ENCODE data around the gene METTL4. TPM values are rescaled to one million over a fixed set of nuclear protein-coding genes. Genes with fewer than 3 reads are reported as not detected.

Gene METTL4
- total RNA-seq, 1 donor from 2014 or later = 9.0 TPM

DNA sequence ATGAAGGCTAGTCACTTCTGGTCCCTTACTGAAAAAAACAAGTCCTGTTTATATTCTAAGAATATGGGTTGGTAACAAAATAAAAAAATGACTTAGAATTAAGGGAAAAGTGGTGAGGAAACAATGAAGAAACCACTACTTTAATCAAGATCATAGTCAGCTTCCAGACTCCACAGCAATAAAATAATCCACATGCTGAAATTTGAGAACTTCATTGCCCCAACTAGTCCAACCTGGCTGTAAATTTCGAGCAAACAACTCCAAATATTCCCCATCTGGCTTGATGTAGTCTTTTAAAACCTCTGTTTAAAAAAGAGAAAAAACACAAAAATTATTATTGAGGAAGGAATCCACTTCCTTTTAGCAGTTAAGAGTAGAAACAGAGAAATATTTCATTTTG lies 32.5 kb downstream of the METTL4 start:
- Histone ChIP-seq H3K9ac (ENCODE audit: low read length) (no peak overlapping the region), H2AFZ (ENCODE audit: low read depth, low read length) (no peak overlapping the region), H3K4me3 (ENCODE audit: insufficient read depth, low read depth, low read length) (no peak overlapping the region), H3K9me3 (ENCODE audit: insufficient read depth, low read depth, low read length) (no peaks in the 10 kb centered on the region), H4K20me1 (ENCODE audit: insufficient read depth, low read length) (no peaks in the 10 kb centered on the region), H3K79me2 (ENCODE audit: insufficient read depth, low read length) (no peaks in the 10 kb centered on the region), H3K4me1 (ENCODE audit: insufficient read depth, low read length) (peaks cover 7% of the 10 kb centered on the region), H3K36me3 (ENCODE audit: insufficient read depth, low read length) (no peaks in the 10 kb centered on the region), H3K27me3 (ENCODE audit: insufficient read depth, low read length) (no peaks in the 10 kb centered on the region), H3K4me2 (ENCODE audit: low read length) (no peak overlapping the region), H3K27ac (ENCODE audit: low read depth, low read length) (no peak overlapping the region)
- H3K36me3 Mint-ChIP-seq (ENCODE audit: low read depth, unreplicated experiment) = peaks cover 8% of the 10 kb centered on the region
- no peak overlapping the region for H3K27ac Mint-ChIP-seq (ENCODE audit: unreplicated experiment)
- H3K4me3 Mint-ChIP-seq (ENCODE audit: unreplicated experiment) = no peak overlapping the region
- FAIRE-seq = no peak
- H3K27me3 Mint-ChIP-seq (ENCODE audit: low read depth, unreplicated experiment) = no peaks in the 10 kb centered on the region
- TF ChIP-seq, protein P1, sequence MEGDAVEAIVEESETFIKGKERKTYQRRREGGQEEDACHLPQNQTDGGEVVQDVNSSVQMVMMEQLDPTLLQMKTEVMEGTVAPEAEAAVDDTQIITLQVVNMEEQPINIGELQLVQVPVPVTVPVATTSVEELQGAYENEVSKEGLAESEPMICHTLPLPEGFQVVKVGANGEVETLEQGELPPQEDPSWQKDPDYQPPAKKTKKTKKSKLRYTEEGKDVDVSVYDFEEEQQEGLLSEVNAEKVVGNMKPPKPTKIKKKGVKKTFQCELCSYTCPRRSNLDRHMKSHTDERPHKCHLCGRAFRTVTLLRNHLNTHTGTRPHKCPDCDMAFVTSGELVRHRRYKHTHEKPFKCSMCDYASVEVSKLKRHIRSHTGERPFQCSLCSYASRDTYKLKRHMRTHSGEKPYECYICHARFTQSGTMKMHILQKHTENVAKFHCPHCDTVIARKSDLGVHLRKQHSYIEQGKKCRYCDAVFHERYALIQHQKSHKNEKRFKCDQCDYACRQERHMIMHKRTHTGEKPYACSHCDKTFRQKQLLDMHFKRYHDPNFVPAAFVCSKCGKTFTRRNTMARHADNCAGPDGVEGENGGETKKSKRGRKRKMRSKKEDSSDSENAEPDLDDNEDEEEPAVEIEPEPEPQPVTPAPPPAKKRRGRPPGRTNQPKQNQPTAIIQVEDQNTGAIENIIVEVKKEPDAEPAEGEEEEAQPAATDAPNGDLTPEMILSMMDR (IDR thresholded peaks at IDR 0.05; ENCODE audit: insufficient read depth, low read depth, low read length) = no peak
- TF ChIP-seq EZH2 (IDR thresholded peaks at IDR 0.05; ENCODE audit: insufficient read depth, low read length) = no peak
- H3K9me3 Mint-ChIP-seq (ENCODE audit: unreplicated experiment) = no peaks in the 10 kb centered on the region
- H3K4me1 Mint-ChIP-seq (ENCODE audit: low read depth, unreplicated experiment) = peaks cover 15% of the 10 kb centered on the region
- DNase-seq (ENCODE audit: low read depth) = peak; percentile 23

DNA sequence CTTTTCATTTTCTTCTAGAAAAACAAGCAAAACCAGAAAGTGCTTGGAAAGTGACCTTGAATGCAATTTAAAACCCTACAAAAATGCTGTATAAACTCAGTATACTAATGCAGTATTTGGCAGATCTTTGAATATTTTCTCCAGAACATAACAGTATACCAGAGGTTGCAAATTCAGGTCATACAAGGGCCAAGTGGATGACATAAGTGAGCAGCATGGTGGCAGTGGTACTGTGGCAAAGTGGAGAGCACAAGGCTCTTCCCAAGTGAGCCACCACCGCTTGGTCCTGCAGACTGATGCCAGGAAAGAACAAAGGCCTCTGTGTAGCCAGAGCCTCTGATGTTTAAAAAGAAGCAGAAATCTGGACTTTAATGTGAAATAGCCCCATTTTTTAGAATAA lies 33.1 kb downstream of the METTL4 start:
- no peak overlapping the region for H3K27ac Mint-ChIP-seq (ENCODE audit: unreplicated experiment)
- H3K79me2 ChIP-seq (ENCODE audit: insufficient read depth, low read length) = no peaks in the 10 kb centered on the region
- no peak overlapping the region for H3K4me3 Mint-ChIP-seq (ENCODE audit: unreplicated experiment)
- no peak overlapping the region for H2AFZ ChIP-seq (ENCODE audit: low read depth, low read length)
- H3K4me1 ChIP-seq (ENCODE audit: insufficient read depth, low read length) = peaks cover 7% of the 10 kb centered on the region
- no peak overlapping the region for H3K4me2 ChIP-seq (ENCODE audit: low read length)
- TF ChIP-seq, protein P1 (IDR thresholded peaks at IDR 0.05; ENCODE audit: insufficient read depth, low read depth, low read length) = no peak
- TF ChIP-seq EZH2 (IDR thresholded peaks at IDR 0.05; ENCODE audit: insufficient read depth, low read length) = no peak
- H4K20me1 ChIP-seq (ENCODE audit: insufficient read depth, low read length) = no peaks in the 10 kb centered on the region
- H3K4me1 Mint-ChIP-seq (ENCODE audit: low read depth, unreplicated experiment) = peaks cover 15% of the 10 kb centered on the region
- H3K36me3 Mint-ChIP-seq (ENCODE audit: low read depth, unreplicated experiment) = peaks cover 8% of the 10 kb centered on the region
- H3K9me3 ChIP-seq (ENCODE audit: insufficient read depth, low read depth, low read length) = no peaks in the 10 kb centered on the region
- no peaks in the 10 kb centered on the region for H3K36me3 ChIP-seq (ENCODE audit: insufficient read depth, low read length)
- no peaks in the 10 kb centered on the region for H3K9me3 Mint-ChIP-seq (ENCODE audit: unreplicated experiment)
- no peak overlapping the region for H3K4me3 ChIP-seq (ENCODE audit: insufficient read depth, low read depth, low read length)
- H3K9ac ChIP-seq (ENCODE audit: low read length) = no peak overlapping the region
- no peaks in the 10 kb centered on the region for H3K27me3 Mint-ChIP-seq (ENCODE audit: low read depth, unreplicated experiment)
- H3K27ac ChIP-seq (ENCODE audit: low read depth, low read length) = no peak overlapping the region
- DNase-seq (ENCODE audit: low read depth) = no peak
- no peaks in the 10 kb centered on the region for H3K27me3 ChIP-seq (ENCODE audit: insufficient read depth, low read length)
- no peak for FAIRE-seq

DNA sequence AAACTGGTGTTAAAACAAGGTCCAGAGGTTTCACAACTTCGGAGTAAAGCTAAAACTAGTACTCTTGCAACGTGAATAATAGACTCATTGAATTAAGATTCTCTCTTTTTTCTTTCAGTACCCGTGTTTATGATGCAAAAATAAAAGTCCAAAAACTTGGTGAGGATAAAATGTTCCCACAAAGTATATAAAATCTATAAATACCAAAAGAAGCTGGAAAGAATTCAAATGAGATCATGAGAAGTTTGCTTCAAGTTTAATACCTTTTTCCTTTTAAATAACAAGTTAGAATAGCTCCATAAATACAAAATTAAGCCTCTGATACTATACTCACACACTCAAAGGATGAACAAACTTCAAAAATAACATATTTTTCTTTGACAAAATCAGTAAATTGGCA lies 34.0 kb downstream of the METTL4 start:
- Histone ChIP-seq H3K27ac (ENCODE audit: low read depth, low read length) (peak overlapping the region; percentile 69), H3K9me3 (ENCODE audit: insufficient read depth, low read depth, low read length) (no peaks in the 10 kb centered on the region), H3K4me2 (ENCODE audit: low read length) (no peak overlapping the region), H2AFZ (ENCODE audit: low read depth, low read length) (no peak overlapping the region), H4K20me1 (ENCODE audit: insufficient read depth, low read length) (no peaks in the 10 kb centered on the region), H3K27me3 (ENCODE audit: insufficient read depth, low read length) (no peaks in the 10 kb centered on the region), H3K79me2 (ENCODE audit: insufficient read depth, low read length) (no peaks in the 10 kb centered on the region), H3K4me1 (ENCODE audit: insufficient read depth, low read length) (peaks cover 7% of the 10 kb centered on the region), H3K36me3 (ENCODE audit: insufficient read depth, low read length) (no peaks in the 10 kb centered on the region), H3K9ac (ENCODE audit: low read length) (no peak overlapping the region), H3K4me3 (ENCODE audit: insufficient read depth, low read depth, low read length) (no peak overlapping the region)
- Mint-ChIP-seq H3K4me1 (ENCODE audit: low read depth, unreplicated experiment) (peaks cover 15% of the 10 kb centered on the region), H3K27me3 (ENCODE audit: low read depth, unreplicated experiment) (no peaks in the 10 kb centered on the region), H3K27ac (ENCODE audit: unreplicated experiment) (no peak overlapping the region), H3K9me3 (ENCODE audit: unreplicated experiment) (peaks cover 8% of the 10 kb centered on the region), H3K4me3 (ENCODE audit: unreplicated experiment) (no peak overlapping the region), H3K36me3 (ENCODE audit: low read depth, unreplicated experiment) (peaks cover 13% of the 10 kb centered on the region)
- DNase-seq (ENCODE audit: low read depth) = no peak
- no peak for TF ChIP-seq EZH2 (IDR thresholded peaks at IDR 0.05; ENCODE audit: insufficient read depth, low read length)
- TF ChIP-seq, protein P1 (IDR thresholded peaks at IDR 0.05; ENCODE audit: insufficient read depth, low read depth, low read length) = no peak
- FAIRE-seq = no peak

Data from astrocyte (in vitro differentiated cells and primary cell).